Testis (tissue), 2 donors: Measurements from ENCODE around the gene ZEB2.

Experiments used
- CTCF ChIP-seq, 3 experiments: fragments of 450-650 bp in 2 of 3; fragments of 200-600 bp in 1 of 3; sonication (generic) in 1 of 3; IDR thresholded peaks; one replicate each; pipeline ENCODE4 v1.5.1; 2016 to 2019; ENCODE audit warnings: antibody characterized with exemption in 3 of 3, mild to moderate bottlenecking in 2 of 3, moderate library complexity in 1 of 3
- POLR2A ChIP-seq: fragments of 450-650 bp; IDR thresholded peaks from one replicate; pipeline ENCODE4 v1.6.1; 2017; ENCODE audit warnings: antibody characterized with exemption, mild to moderate bottlenecking, moderate library complexity

- no peak for TF ChIP-seq CTCF (IDR thresholded peaks at IDR 0.05)
- no peak for TF ChIP-seq POLR2A
Observed at GRCh38 chr2:144472046-144472412, 47.9 kb downstream of the ZEB2 start.
